ENCODE measurements around the gene PSMG4. TPM values are rescaled to one million over a fixed set of nuclear protein-coding genes. Genes with fewer than 3 reads are reported as not detected.

The PSMG4 gene
- total RNA-seq: 10 to 100 TPM; 17.0 to 24.7 TPM

- H3K27ac Mint-ChIP-seq: peak within 1 kb of the TSS; percentile 98
- peaks cover 25% of the 10 kb centered on the region for H3K4me1 Mint-ChIP-seq
- H3K27me3 Mint-ChIP-seq: no peaks in the 10 kb centered on the region
- H3K9me3 Mint-ChIP-seq: peaks cover 4% of the 10 kb centered on the region
- ATAC-seq (replicated peaks): peak; percentile 90
- H3K4me3 Mint-ChIP-seq: peak within 1 kb of the TSS; percentile 100
- peaks cover 34% of the 10 kb centered on the region for H3K36me3 Mint-ChIP-seq (ENCODE audit: low read depth)
Measured at GRCh38 chr6:3258720-3259490, at the start of gene PSMG4. TSS of gene PSMG4 (plus strand) at chr6:3258947. CDS start at chr6:3259023, 76 bp downstream.

- Mint-ChIP-seq H3K9me3 (peaks cover 3% of the 10 kb centered on the region), H3K27me3 (peaks cover 11% of the 10 kb centered on the region), H3K4me1 (peaks cover 26% of the 10 kb centered on the region), H3K27ac (peak overlapping the region; percentile 72), H3K4me3 (peak overlapping the region; percentile 67), H3K36me3 (ENCODE audit: low read depth) (no peaks in the 10 kb centered on the region)
- ATAC-seq (replicated peaks): peak; percentile 81
Measured at GRCh38 chr6:3209114-3210023, 49.4 kb upstream of the PSMG4 start.

- Mint-ChIP-seq H3K27me3 (peaks cover 11% of the 10 kb centered on the region), H3K27ac (peak overlapping the region; percentile 72)
- ATAC-seq (replicated peaks): no peak
Measured at GRCh38 chr6:3210024-3210610, 48.6 kb upstream of the PSMG4 start.

GRCh38 chr6:3211681-3212080, 47.1 kb upstream of the PSMG4 start:
- no peak overlapping the region for H3K27ac Mint-ChIP-seq
- ATAC-seq (replicated peaks): no peak
- no peak overlapping the region for H3K4me3 Mint-ChIP-seq
- no peaks in the 10 kb centered on the region for H3K9me3 Mint-ChIP-seq
- no peaks in the 10 kb centered on the region for H3K36me3 Mint-ChIP-seq (ENCODE audit: low read depth)
- H3K27me3 Mint-ChIP-seq: peaks cover 19% of the 10 kb centered on the region
- H3K4me1 Mint-ChIP-seq: peaks cover 20% of the 10 kb centered on the region

More at GRCh38 chr6:3210024-3210610, 48.6 kb upstream of the PSMG4 start:
- Mint-ChIP-seq H3K4me1 (peaks cover 26% of the 10 kb centered on the region), H3K4me3 (peak overlapping the region; percentile 67), H3K9me3 (no peaks in the 10 kb centered on the region), H3K36me3 (ENCODE audit: low read depth) (no peaks in the 10 kb centered on the region)

GRCh38 chr6:3212261-3212660, 46.5 kb upstream of the PSMG4 start:
- Mint-ChIP-seq H3K9me3 (no peaks in the 10 kb centered on the region), H3K27me3 (peaks cover 21% of the 10 kb centered on the region), H3K27ac (no peak overlapping the region), H3K4me1 (peaks cover 20% of the 10 kb centered on the region), H3K4me3 (no peak overlapping the region), H3K36me3 (ENCODE audit: low read depth) (no peaks in the 10 kb centered on the region)
- ATAC-seq (replicated peaks): no peak

GRCh38 chr6:3213334-3213695, 45.4 kb upstream of the PSMG4 start:
- Mint-ChIP-seq H3K27ac (no peak overlapping the region), H3K36me3 (ENCODE audit: low read depth) (no peaks in the 10 kb centered on the region)

GRCh38 chr6:3214898-3215297, 43.8 kb upstream of the PSMG4 start:
- ATAC-seq (replicated peaks): no peak
- Mint-ChIP-seq H3K4me1 (peaks cover 3% of the 10 kb centered on the region), H3K36me3 (ENCODE audit: low read depth) (no peaks in the 10 kb centered on the region), H3K4me3 (no peak overlapping the region), H3K27ac (no peak overlapping the region), H3K9me3 (no peaks in the 10 kb centered on the region), H3K27me3 (peaks cover 34% of the 10 kb centered on the region)

More at GRCh38 chr6:3213334-3213695, 45.4 kb upstream of the PSMG4 start:
- H3K9me3 Mint-ChIP-seq: no peaks in the 10 kb centered on the region
- no peak for ATAC-seq (replicated peaks)
- H3K27me3 Mint-ChIP-seq: peaks cover 28% of the 10 kb centered on the region
- no peak overlapping the region for H3K4me3 Mint-ChIP-seq
- peaks cover 15% of the 10 kb centered on the region for H3K4me1 Mint-ChIP-seq

- Mint-ChIP-seq H3K9me3 (peaks cover 7% of the 10 kb centered on the region), H3K4me3 (no peak overlapping the region), H3K4me1 (no peaks in the 10 kb centered on the region), H3K36me3 (ENCODE audit: low read depth) (no peaks in the 10 kb centered on the region), H3K27me3 (peaks cover 35% of the 10 kb centered on the region), H3K27ac (no peak overlapping the region)
- ATAC-seq (replicated peaks): no peak
Measured at GRCh38 chr6:3217286-3217685, 41.5 kb upstream of the PSMG4 start.

GRCh38 chr6:3218266-3218665, 40.5 kb upstream of the PSMG4 start:
- Mint-ChIP-seq H3K36me3 (ENCODE audit: low read depth) (no peaks in the 10 kb centered on the region), H3K4me3 (no peak overlapping the region), H3K9me3 (peaks cover 7% of the 10 kb centered on the region), H3K27ac (no peak overlapping the region), H3K27me3 (peaks cover 31% of the 10 kb centered on the region), H3K4me1 (no peaks in the 10 kb centered on the region)
- ATAC-seq (replicated peaks): no peak

- Mint-ChIP-seq H3K36me3 (ENCODE audit: low read depth) (no peaks in the 10 kb centered on the region), H3K27ac (no peak overlapping the region), H3K9me3 (peaks cover 7% of the 10 kb centered on the region), H3K27me3 (peaks cover 27% of the 10 kb centered on the region), H3K4me1 (no peaks in the 10 kb centered on the region), H3K4me3 (no peak overlapping the region)
- no peak for ATAC-seq (replicated peaks)
Measured at GRCh38 chr6:3220366-3220765, 38.4 kb upstream of the PSMG4 start.

- peak; percentile 62 for ATAC-seq (replicated peaks)
- Mint-ChIP-seq H3K4me1 (no peaks in the 10 kb centered on the region), H3K27me3 (peaks cover 24% of the 10 kb centered on the region), H3K9me3 (peaks cover 7% of the 10 kb centered on the region), H3K27ac (no peak overlapping the region), H3K36me3 (ENCODE audit: low read depth) (no peaks in the 10 kb centered on the region), H3K4me3 (no peak overlapping the region)
Measured at GRCh38 chr6:3221578-3221977, 37.2 kb upstream of the PSMG4 start.

- peaks cover 24% of the 10 kb centered on the region for H3K27me3 Mint-ChIP-seq
- H3K36me3 Mint-ChIP-seq (ENCODE audit: low read depth): no peaks in the 10 kb centered on the region
- no peak overlapping the region for H3K4me3 Mint-ChIP-seq
- H3K4me1 Mint-ChIP-seq: no peaks in the 10 kb centered on the region
- no peak for ATAC-seq (replicated peaks)
- H3K9me3 Mint-ChIP-seq: peaks cover 7% of the 10 kb centered on the region
- no peak overlapping the region for H3K27ac Mint-ChIP-seq
Measured at GRCh38 chr6:3222506-3223038, 36.2 kb upstream of the PSMG4 start.

GRCh38 chr6:3226042-3226441, 32.7 kb upstream of the PSMG4 start:
- peaks cover 6% of the 10 kb centered on the region for H3K36me3 Mint-ChIP-seq (ENCODE audit: low read depth)
- H3K4me1 Mint-ChIP-seq: peaks cover 8% of the 10 kb centered on the region
- H3K9me3 Mint-ChIP-seq: peaks cover 7% of the 10 kb centered on the region
- peaks cover 34% of the 10 kb centered on the region for H3K27me3 Mint-ChIP-seq
- no peak for ATAC-seq (replicated peaks)
- H3K4me3 Mint-ChIP-seq: peak overlapping the region; percentile 73
- H3K27ac Mint-ChIP-seq: no peak overlapping the region
